Tibial artery (tissue), 4 donors: ENCODE measurements around the gene NR1H2.

ENCODE experiments used
- DNase-seq, 2 donors: peaks; one replicate each; pipeline ENCODE4 v3.0.0-alpha.2; 2019
- H3K27ac ChIP-seq, 2 donors: fragments of 200-600 bp; sonication (generic) in 1 of 2; 1 replicate in 1 of 2; 2 replicates in 1 of 2; pipeline ENCODE4 v1.5.1; 2018 to 2019; ENCODE audit warnings: mild to moderate bottlenecking in 1 of 2
- H3K27me3 ChIP-seq, 2 donors: fragments of 200-600 bp; sonication (generic) in 1 of 2; one replicate each; pipeline versions ENCODE4 v1.5.1 to v1.6.0; 2016 to 2019
- H3K36me3 ChIP-seq, 3 donors: fragments of 200-600 bp; sonication (generic) in 2 of 3; one replicate each; pipeline ENCODE4 v1.5.1; 2016 to 2019; ENCODE audit warnings: mild to moderate bottlenecking in 2 of 3
- H3K4me1 ChIP-seq, 4 donors: fragments of 200-600 bp; sonication (generic) in 2 of 4; 1 replicate in 3 of 4; 2 replicates in 1 of 4; pipeline ENCODE4 v1.5.1; 2016 to 2019
- H3K4me3 ChIP-seq, 2 donors: fragments of 200-600 bp; sonication (generic) in 1 of 2; 1 replicate in 1 of 2; 2 replicates in 1 of 2; pipeline ENCODE4 v1.5.1; 2018 to 2019; ENCODE audit warnings: mild to moderate bottlenecking in 2 of 2
- H3K9me3 ChIP-seq, 3 donors: fragments of 200-600 bp; sonication (generic) in 1 of 3; one replicate each; pipeline ENCODE4 v1.5.1; 2016 to 2019
- intact Hi-C: fragments of 100-400 bp; cut with DNase I; formaldehyde crosslinking; loops from one replicate; pipeline ENCODE4 v1.15.0; 2023; ENCODE audit warnings: low total_unique reads
- TF ChIP-seq, protein P1 (sequence below), 2 experiments: fragments of 200-600 bp in 1 of 2; fragments of 450-650 bp in 1 of 2; IDR thresholded peaks; one replicate each; pipeline ENCODE4 v1.5.1; 2017 to 2019; ENCODE audit warnings: antibody characterized with exemption in 2 of 2, mild to moderate bottlenecking in 1 of 2, moderate library complexity in 1 of 2

Gene NR1H2

DNA sequence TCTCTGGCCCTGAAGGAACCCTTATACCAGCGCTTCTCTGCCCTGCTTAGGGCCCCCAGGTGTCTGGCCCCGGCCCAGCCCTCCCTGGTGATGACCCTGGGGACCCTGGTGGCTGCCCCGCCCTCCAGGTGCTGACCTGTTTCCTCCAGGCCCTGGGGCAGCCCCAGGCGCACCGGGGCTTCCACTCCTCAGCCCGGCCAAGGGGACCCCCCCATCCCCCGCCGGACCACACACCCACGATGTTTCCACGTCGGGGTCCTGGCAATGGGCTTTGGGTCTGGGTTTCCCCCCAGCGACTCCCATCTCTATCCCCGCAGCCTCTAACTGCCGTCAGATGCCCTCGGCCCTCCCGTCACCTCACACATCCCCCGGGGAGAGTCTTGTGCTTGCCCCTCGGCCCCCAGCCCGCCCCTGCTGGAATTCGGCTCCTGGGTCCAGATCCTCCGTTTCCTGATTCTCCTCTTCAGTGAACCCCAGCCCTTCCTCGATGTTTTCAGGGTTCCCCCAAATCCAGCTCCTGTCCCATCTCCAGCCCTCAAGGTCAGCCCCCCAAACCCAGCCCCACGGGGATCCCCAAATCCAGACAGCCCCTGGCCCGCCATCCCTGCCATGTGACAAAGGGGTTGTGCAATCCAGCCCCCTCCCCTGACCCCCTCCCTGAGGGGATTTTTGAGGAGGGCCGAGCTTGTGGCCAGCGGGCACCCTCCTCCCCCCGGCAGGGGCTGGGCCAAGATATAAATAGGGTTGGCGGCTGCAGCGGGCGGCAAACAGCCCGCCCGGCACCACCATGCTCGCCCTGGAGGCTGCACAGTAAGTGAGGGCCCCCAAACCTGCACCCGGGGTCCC is 42.1 kb downstream of the NR1H2 start, which contains the start of gene SPIB:
TSS of gene SPIB (plus strand) at position 763 of the 846 bp plus-strand sequence. CDS start at position 788, 25 bp downstream.
- H3K9me3 ChIP-seq = no peaks in the 10 kb centered on the region
- no peak within 1 kb of the TSS for H3K4me3 ChIP-seq
- no peak within 1 kb of the TSS for H3K27ac ChIP-seq
- peaks cover 0 to 64% of the 10 kb centered on the region in 2 donors for H3K27me3 ChIP-seq
- peaks cover 0 to 17% (median 10%) of the 10 kb centered on the region in 4 donors for H3K4me1 ChIP-seq
- peaks cover 0 to 8% (median 0%) of the 10 kb centered on the region in 3 donors for H3K36me3 ChIP-seq
- intact Hi-C loops = no loop called here
- no peak for DNase-seq
- TF ChIP-seq, protein P1, sequence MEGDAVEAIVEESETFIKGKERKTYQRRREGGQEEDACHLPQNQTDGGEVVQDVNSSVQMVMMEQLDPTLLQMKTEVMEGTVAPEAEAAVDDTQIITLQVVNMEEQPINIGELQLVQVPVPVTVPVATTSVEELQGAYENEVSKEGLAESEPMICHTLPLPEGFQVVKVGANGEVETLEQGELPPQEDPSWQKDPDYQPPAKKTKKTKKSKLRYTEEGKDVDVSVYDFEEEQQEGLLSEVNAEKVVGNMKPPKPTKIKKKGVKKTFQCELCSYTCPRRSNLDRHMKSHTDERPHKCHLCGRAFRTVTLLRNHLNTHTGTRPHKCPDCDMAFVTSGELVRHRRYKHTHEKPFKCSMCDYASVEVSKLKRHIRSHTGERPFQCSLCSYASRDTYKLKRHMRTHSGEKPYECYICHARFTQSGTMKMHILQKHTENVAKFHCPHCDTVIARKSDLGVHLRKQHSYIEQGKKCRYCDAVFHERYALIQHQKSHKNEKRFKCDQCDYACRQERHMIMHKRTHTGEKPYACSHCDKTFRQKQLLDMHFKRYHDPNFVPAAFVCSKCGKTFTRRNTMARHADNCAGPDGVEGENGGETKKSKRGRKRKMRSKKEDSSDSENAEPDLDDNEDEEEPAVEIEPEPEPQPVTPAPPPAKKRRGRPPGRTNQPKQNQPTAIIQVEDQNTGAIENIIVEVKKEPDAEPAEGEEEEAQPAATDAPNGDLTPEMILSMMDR (IDR thresholded peaks at IDR 0.05) = no peak

DNA sequence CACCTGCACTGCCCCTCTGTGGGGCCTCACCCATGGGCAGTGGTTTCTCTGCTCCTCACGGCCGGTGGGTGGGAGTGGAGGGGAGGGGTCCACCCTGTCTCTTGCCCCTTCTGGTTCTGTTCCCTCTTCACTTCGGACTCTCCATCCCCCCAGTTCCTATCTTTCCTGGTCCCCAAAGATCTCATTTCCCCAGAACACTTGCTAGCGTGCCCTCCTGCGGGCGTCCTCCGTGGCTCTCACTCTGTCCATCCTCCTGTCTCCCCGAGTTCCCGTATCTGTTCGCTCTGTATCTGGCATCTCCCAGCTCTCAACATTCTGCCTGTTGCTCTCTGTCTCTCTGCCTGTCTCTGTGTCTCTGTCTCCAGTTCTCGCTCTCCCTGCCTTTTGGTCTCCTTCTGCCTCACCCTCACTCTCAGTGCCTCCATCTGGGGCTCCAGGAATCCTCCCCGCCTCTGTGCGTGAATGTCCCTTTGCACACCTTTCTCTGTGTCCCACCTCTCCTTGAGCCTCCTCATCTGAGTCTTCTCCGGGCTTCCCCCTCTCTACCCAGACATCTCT is 42.8 kb downstream of the NR1H2 start:
- Histone ChIP-seq H3K27me3 (peaks cover 0 to 68% of the 10 kb centered on the region in 2 donors), H3K9me3 (no peaks in the 10 kb centered on the region), H3K4me3 (no peak overlapping the region), H3K4me1 (peaks cover 0 to 17% (median 10%) of the 10 kb centered on the region in 4 donors), H3K36me3 (peaks cover 0 to 1% (median 0%) of the 10 kb centered on the region in 3 donors), H3K27ac (no peak overlapping the region)
- TF ChIP-seq, protein P1 (IDR thresholded peaks at IDR 0.05) = no peak
- intact Hi-C loops = no loop called here
- DNase-seq = no peak

DNA sequence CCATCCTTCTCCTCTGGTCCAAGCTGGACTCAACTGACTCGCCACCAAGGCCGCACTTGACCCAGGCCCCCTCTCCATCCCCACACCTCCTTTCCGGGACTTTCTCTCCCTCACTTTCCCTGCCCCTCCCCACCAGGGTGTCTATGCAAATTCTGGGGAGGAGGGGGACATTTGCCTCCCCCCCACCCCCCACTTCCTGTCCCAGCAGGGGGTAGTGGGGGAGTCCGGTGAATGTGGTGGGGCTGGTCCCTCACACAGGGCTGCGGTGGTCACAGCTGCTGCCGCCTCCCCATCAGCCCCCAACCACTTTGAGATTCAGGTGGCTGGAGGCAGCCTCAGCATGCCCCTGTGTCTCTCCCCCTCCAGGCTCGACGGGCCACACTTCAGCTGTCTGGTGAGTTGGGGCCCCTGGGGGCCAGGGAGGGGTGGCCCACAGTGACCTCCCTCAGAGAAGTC is 43.4 kb downstream of the NR1H2 start:
- peaks cover 0 to 15% (median 8%) of the 10 kb centered on the region in 4 donors for H3K4me1 ChIP-seq
- H3K36me3 ChIP-seq = no peaks in the 10 kb centered on the region
- H3K27me3 ChIP-seq = peaks cover 0 to 68% of the 10 kb centered on the region in 2 donors
- no peak overlapping the region for H3K4me3 ChIP-seq
- no peaks in the 10 kb centered on the region for H3K9me3 ChIP-seq
- intact Hi-C loops = no loop called here
- DNase-seq = no peak
- H3K27ac ChIP-seq = no peak overlapping the region
- TF ChIP-seq, protein P1 (IDR thresholded peaks at IDR 0.05) = no peak

DNA sequence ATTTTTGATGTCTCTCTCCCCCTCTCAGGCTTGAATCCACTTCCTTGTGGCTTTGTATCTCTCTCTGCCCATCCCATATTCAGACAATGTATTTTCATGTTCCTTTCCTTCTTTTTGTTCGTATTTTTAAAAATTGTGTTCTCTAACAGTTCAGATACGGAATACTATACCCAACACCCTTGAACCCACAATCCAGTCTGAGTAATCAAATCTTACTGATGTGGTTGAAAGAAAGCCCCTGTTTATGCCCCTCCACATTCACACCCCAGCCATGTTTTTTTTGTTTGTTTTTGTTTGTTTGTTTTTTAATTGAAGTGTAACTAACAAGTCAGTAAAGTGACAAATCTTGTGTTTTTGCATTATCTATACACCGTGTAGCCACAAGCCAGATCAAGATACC is 43.9 kb downstream of the NR1H2 start:
- TF ChIP-seq, protein P1 (IDR thresholded peaks at IDR 0.05) = no peak
- peaks cover 0 to 11% (median 6%) of the 10 kb centered on the region in 4 donors for H3K4me1 ChIP-seq
- H3K36me3 ChIP-seq = no peaks in the 10 kb centered on the region
- H3K27me3 ChIP-seq = peaks cover 0 to 68% of the 10 kb centered on the region in 2 donors
- H3K9me3 ChIP-seq = no peaks in the 10 kb centered on the region
- H3K4me3 ChIP-seq = no peak overlapping the region
- H3K27ac ChIP-seq = no peak overlapping the region
- no peak for DNase-seq
- intact Hi-C loops = no loop called here

DNA sequence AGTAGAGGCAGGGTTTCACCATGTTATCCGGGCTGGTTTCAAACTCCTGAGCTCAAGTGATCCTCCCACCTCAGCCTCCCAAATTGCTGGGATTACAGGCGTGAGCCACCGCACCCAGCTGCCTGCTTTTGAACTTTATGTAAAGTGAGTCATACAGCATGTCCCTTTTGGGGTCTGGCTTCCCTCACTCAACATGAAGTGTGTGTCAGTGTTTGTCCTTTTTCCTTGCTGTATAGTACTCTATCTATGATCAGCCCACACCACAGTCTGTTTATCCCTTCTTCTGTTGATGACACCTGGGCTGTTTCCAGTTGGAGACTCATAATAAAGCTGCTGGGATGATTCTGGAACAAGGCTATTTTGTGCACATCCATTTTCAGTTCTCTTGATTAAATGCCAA is 44.6 kb downstream of the NR1H2 start:
- Histone ChIP-seq H3K4me3 (no peak overlapping the region), H3K36me3 (no peaks in the 10 kb centered on the region), H3K9me3 (no peaks in the 10 kb centered on the region), H3K27me3 (peaks cover 0 to 73% of the 10 kb centered on the region in 2 donors), H3K27ac (no peak overlapping the region), H3K4me1 (peaks cover 0 to 8% (median 6%) of the 10 kb centered on the region in 4 donors)
- TF ChIP-seq, protein P1 (IDR thresholded peaks at IDR 0.05) = no peak
- DNase-seq = no peak
- intact Hi-C loops = no loop called here
